ENCODE data around the gene CCRL2. TPM values are rescaled to one million over a fixed set of nuclear protein-coding genes. Genes with fewer than 3 reads are reported as not detected.

The CCRL2 gene
- total RNA-seq, 1 donor from 2014 or later = not detected

- Mint-ChIP-seq H3K27ac (no peak overlapping the region), H3K4me1 (peaks cover 7% of the 10 kb centered on the region), H3K36me3 (no peaks in the 10 kb centered on the region), H3K4me3 (no peak overlapping the region), H3K27me3 (ENCODE audit: insufficient read depth, low read depth) (peaks cover 12% of the 10 kb centered on the region), H3K9me3 (no peaks in the 10 kb centered on the region)
- Histone ChIP-seq H3K9ac (no peak overlapping the region), H3K79me2 (ENCODE audit: low read depth) (no peaks in the 10 kb centered on the region), H2AFZ (replicated peaks) (no peak overlapping the region), H3K9me3 (ENCODE audit: low read depth) (no peaks in the 10 kb centered on the region), H3K36me3 (no peaks in the 10 kb centered on the region), H4K20me1 (ENCODE audit: low read depth) (no peaks in the 10 kb centered on the region), H3F3A (ENCODE audit: low read depth) (no peaks in the 10 kb centered on the region), H3K4me1 (no peaks in the 10 kb centered on the region), H3K27me3 (no peaks in the 10 kb centered on the region), H3K4me2 (no peak overlapping the region), H3K27ac (no peak overlapping the region), H3K4me3 (no peak overlapping the region)
- DNase-seq (ENCODE audit: low spot score) = peak; percentile 25
- no peak for TF ChIP-seq EZH2 (IDR thresholded peaks at IDR 0.05)
- peak; percentile 67 for TF ChIP-seq CTCF (IDR thresholded peaks at IDR 0.05)
These were observed 42.9 kb downstream of the CCRL2 start for GRCh38 chr3:46449755-46450552.

- no peaks in the 10 kb centered on the region for H3K27me3 ChIP-seq
- H3K27me3 Mint-ChIP-seq (ENCODE audit: insufficient read depth, low read depth) = peaks cover 12% of the 10 kb centered on the region
- no peaks in the 10 kb centered on the region for H3K36me3 Mint-ChIP-seq
These were observed 46.6 kb downstream of the CCRL2 start for GRCh38 chr3:46453526-46454208.

GRCh38 chr3:46454209-46454595, 47.1 kb downstream of the CCRL2 start:
- H3K27me3 ChIP-seq = no peaks in the 10 kb centered on the region
- H3K4me3 Mint-ChIP-seq = no peak overlapping the region
- no peaks in the 10 kb centered on the region for H3K36me3 ChIP-seq
- H3K36me3 Mint-ChIP-seq = no peaks in the 10 kb centered on the region
- H2AFZ ChIP-seq (replicated peaks) = no peak overlapping the region
- H3K4me3 ChIP-seq = no peak overlapping the region
- peaks cover 2% of the 10 kb centered on the region for H3K4me1 Mint-ChIP-seq
- H3K4me2 ChIP-seq = no peak overlapping the region
- TF ChIP-seq EZH2phosphoT487 (IDR thresholded peaks at IDR 0.05) = no peak
- TF ChIP-seq CTCF (IDR thresholded peaks at IDR 0.05) = no peak
- no peak for TF ChIP-seq EZH2 (IDR thresholded peaks at IDR 0.05)
- H3K9me3 Mint-ChIP-seq = no peaks in the 10 kb centered on the region
- H3F3A ChIP-seq (ENCODE audit: low read depth) = no peaks in the 10 kb centered on the region
- no peaks in the 10 kb centered on the region for H4K20me1 ChIP-seq (ENCODE audit: low read depth)
- H3K9ac ChIP-seq = no peak overlapping the region
- H3K27me3 Mint-ChIP-seq (ENCODE audit: insufficient read depth, low read depth) = peaks cover 7% of the 10 kb centered on the region
- H3K27ac ChIP-seq = no peak overlapping the region
- H3K79me2 ChIP-seq (ENCODE audit: low read depth) = no peaks in the 10 kb centered on the region
- no peaks in the 10 kb centered on the region for H3K4me1 ChIP-seq
- no peaks in the 10 kb centered on the region for H3K9me3 ChIP-seq (ENCODE audit: low read depth)
- DNase-seq (ENCODE audit: low spot score) = no peak
- H3K27ac Mint-ChIP-seq = no peak overlapping the region

More at GRCh38 chr3:46453526-46454208, 46.6 kb downstream of the CCRL2 start:
- TF ChIP-seq EZH2 (IDR thresholded peaks at IDR 0.05) (no peak), EZH2phosphoT487 (IDR thresholded peaks at IDR 0.05) (no peak), CTCF (IDR thresholded peaks at IDR 0.05) (no peak)
- no peaks in the 10 kb centered on the region for H3K36me3 ChIP-seq
- H3K4me3 ChIP-seq = no peak overlapping the region
- H3K79me2 ChIP-seq (ENCODE audit: low read depth) = no peaks in the 10 kb centered on the region
- no peak overlapping the region for H2AFZ ChIP-seq (replicated peaks)
- H3K4me1 ChIP-seq = no peaks in the 10 kb centered on the region
- Mint-ChIP-seq H3K27ac (no peak overlapping the region), H3K4me1 (peaks cover 2% of the 10 kb centered on the region), H3K9me3 (no peaks in the 10 kb centered on the region), H3K4me3 (no peak overlapping the region)
- H3K27ac ChIP-seq = no peak overlapping the region
- DNase-seq (ENCODE audit: low spot score) = no peak
- no peak overlapping the region for H3K9ac ChIP-seq
- H4K20me1 ChIP-seq (ENCODE audit: low read depth) = no peaks in the 10 kb centered on the region
- H3F3A ChIP-seq (ENCODE audit: low read depth) = no peaks in the 10 kb centered on the region
- H3K4me2 ChIP-seq = no peak overlapping the region
- H3K9me3 ChIP-seq (ENCODE audit: low read depth) = no peaks in the 10 kb centered on the region

All from neural progenitor cell (in vitro differentiated cells).